Measurements from ENCODE around the gene PACRG. TPM values are rescaled to one million over a fixed set of nuclear protein-coding genes. Genes with fewer than 3 reads are reported as not detected.

PACRG gene
- polyA plus RNA-seq, 2 of the 4 experiments (the other 2 are of a cell fraction), result 0.14 to 0.30 TPM

GRCh38 chr6:163261361-163261760, 533.6 kb downstream of the PACRG start:
- no peak overlapping the region for H3K27ac ChIP-seq
- FAIRE-seq, result no peak
- DNase-seq (ENCODE audit: low read depth in 1 of 2, low spot score in 1 of 2), result no peak
- H3K9me3 ChIP-seq, result no peaks in the 10 kb centered on the region
- H3K4me1 ChIP-seq, result no peaks in the 10 kb centered on the region
- no peak overlapping the region for H3K4me2 ChIP-seq
- CTCF ChIA-PET, result no interaction called here
- WGBS (ENCODE audit: missing lambda C conversion rate), result 85% methylated on average over 4 of the region's 4 CpGs
- H3K4me3 ChIP-seq, result no peak overlapping the region
- no peak for ATAC-seq
- TF ChIP-seq ZNF302 (CRISPR knock-in tag; IDR thresholded peaks at IDR 0.05), result no peak
- TF ChIP-seq FOXS1 (CRISPR knock-in tag; IDR thresholded peaks at IDR 0.05), result no peak
- no peak for TF ChIP-seq CBX8 (IDR thresholded peaks at IDR 0.05)
- no peak for TF ChIP-seq E2F6 (IDR thresholded peaks at IDR 0.05; ENCODE audit: borderline replicate concordance, low read depth)
- TF ChIP-seq, protein P1, sequence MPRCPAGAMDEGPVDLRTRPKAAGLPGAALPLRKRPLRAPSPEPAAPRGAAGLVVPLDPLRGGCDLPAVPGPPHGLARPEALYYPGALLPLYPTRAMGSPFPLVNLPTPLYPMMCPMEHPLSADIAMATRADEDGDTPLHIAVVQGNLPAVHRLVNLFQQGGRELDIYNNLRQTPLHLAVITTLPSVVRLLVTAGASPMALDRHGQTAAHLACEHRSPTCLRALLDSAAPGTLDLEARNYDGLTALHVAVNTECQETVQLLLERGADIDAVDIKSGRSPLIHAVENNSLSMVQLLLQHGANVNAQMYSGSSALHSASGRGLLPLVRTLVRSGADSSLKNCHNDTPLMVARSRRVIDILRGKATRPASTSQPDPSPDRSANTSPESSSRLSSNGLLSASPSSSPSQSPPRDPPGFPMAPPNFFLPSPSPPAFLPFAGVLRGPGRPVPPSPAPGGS (IDR thresholded peaks at IDR 0.05), result no peak
- TF ChIP-seq HOXB5 (CRISPR knock-in tag; IDR thresholded peaks at IDR 0.05), result no peak
- TF ChIP-seq EHMT2 (IDR thresholded peaks at IDR 0.05; ENCODE audit: low read depth), result no peak
- no peak for TF ChIP-seq CBX2 (IDR thresholded peaks at IDR 0.05; ENCODE audit: borderline replicate concordance, low read depth)
- no peak for TF ChIP-seq ZSCAN20 (CRISPR knock-in tag; IDR thresholded peaks at IDR 0.05)
- no peak for TF ChIP-seq POLR2AphosphoS2 (conservative IDR thresholded peaks at IDR 0.05; ENCODE audit: low read length)
- no peak for TF ChIP-seq BHLHE40 (IDR thresholded peaks at IDR 0.05; ENCODE audit: low read depth, low read length)
- TF ChIP-seq CEBPB (IDR thresholded peaks at IDR 0.05), result no peak
- POLR2A ChIA-PET, result no interaction called here

DNA sequence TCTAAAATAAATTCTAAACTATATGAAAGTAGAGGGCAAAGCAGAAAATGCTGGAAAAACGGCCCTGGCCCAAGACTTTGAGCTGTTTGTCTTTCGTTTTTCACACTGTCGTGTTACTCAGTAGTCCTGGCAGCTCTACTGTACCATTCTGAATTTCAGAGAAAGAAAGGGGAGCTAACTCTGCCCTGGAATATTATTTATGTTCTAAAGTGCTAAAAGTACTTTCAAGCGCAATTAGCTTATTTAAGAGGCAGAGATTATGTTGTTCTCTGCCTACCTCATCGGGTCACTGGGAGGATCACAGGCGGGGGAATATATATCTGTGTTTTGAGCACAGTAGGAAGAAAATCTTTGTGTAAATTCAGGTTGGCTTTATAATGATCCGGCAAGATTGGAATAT, 534.3 kb downstream of the PACRG start:
- TF ChIP-seq TP53 (CRISPR knock-in tag; IDR thresholded peaks at IDR 0.05), result no peak
- no peak for TF ChIP-seq NR3C1 (IDR thresholded peaks at IDR 0.05)
- no peak for TF ChIP-seq FOXS1 (CRISPR knock-in tag; IDR thresholded peaks at IDR 0.05)
- TF ChIP-seq HOXB5 (CRISPR knock-in tag; IDR thresholded peaks at IDR 0.05), result no peak
- TF ChIP-seq POLR2AphosphoS2 (conservative IDR thresholded peaks at IDR 0.05; ENCODE audit: low read length), result no peak
- Histone ChIP-seq H3K4me1 (no peaks in the 10 kb centered on the region), H3K27ac (no peak overlapping the region), H3K4me3 (no peak overlapping the region), H3K4me2 (no peak overlapping the region), H3K9me3 (no peaks in the 10 kb centered on the region)
- FAIRE-seq, result no peak
- ATAC-seq, result no peak
- ChIA-PET CTCF (no interaction called here), POLR2A (no interaction called here)
- no peak for DNase-seq (ENCODE audit: low read depth in 1 of 2, low spot score in 1 of 2)
- WGBS (ENCODE audit: missing lambda C conversion rate), result 74% methylated on average over 7 of the region's 7 CpGs

- WGBS (ENCODE audit: missing lambda C conversion rate), result 98% methylated on average over 8 of the region's 8 CpGs
- ChIA-PET POLR2A (no interaction called here), CTCF (no interaction called here)
- Histone ChIP-seq H3K4me3 (no peak overlapping the region), H3K9me3 (no peaks in the 10 kb centered on the region), H3K4me2 (no peak overlapping the region), H3K4me1 (no peaks in the 10 kb centered on the region), H3K27ac (no peak overlapping the region)
- no peak for FAIRE-seq
- TF ChIP-seq FOSL2 (IDR thresholded peaks at IDR 0.05) (no peak), FOSL2 (CRISPR knock-in tag; IDR thresholded peaks at IDR 0.05) (no peak), BHLHE40 (IDR thresholded peaks at IDR 0.05; ENCODE audit: low read depth, low read length) (no peak), HOXB13 (CRISPR knock-in tag; IDR thresholded peaks at IDR 0.05; ENCODE audit: low read depth) (no peak)
- TF ChIP-seq, protein P2, sequence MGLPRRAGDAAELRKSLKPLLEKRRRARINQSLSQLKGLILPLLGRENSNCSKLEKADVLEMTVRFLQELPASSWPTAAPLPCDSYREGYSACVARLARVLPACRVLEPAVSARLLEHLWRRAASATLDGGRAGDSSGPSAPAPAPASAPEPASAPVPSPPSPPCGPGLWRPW (IDR thresholded peaks at IDR 0.05), result no peak
- ATAC-seq, result no peak
- DNase-seq (ENCODE audit: low read depth in 1 of 2, low spot score in 1 of 2), result no peak
Measured at GRCh38 chr6:163263196-163263595, 535.4 kb downstream of the PACRG start.

DNA sequence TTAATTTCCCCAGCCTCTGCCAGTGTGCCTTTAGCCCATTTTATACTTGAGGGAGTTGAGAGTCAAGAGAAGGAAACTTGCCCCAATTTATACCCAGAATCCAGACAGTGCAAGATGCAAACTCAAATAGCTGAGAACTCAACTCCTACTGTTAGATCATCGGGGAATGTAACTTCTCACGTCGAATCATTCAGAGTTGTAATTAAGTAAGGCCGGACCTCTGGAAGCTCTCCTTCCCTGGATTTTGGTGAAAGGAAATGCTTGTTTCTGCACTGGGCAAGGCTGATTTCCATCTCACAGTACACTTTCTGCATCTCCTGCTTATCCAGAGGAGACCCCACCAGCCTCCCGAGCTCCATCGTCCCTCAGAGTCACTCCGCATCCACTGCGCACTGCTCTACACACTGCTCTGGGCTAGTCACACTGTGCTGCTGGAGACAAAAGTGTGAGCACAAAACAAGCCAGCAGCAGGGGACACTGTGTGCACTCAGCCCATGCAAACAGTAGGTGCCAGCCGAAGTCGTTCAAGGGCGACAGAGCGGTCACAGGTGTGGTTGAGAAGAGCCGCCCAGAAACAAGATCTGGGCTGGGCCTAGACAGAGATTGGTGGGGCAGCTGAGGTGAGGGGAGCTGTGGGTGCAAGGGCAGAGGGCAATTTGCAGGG, 536.4 kb downstream of the PACRG start:
- H3K4me1 ChIP-seq, result no peaks in the 10 kb centered on the region
- WGBS (ENCODE audit: missing lambda C conversion rate), result 90% methylated on average over 13 of the region's 13 CpGs
- no peak overlapping the region for H3K4me2 ChIP-seq
- H3K27ac ChIP-seq, result no peak overlapping the region
- H3K9me3 ChIP-seq, result no peaks in the 10 kb centered on the region
- POLR2A ChIA-PET, result no interaction called here
- CTCF ChIA-PET, result no interaction called here
- H3K4me3 ChIP-seq, result no peak overlapping the region
- FAIRE-seq, result no peak
- ATAC-seq, result no peak
- DNase-seq (ENCODE audit: low read depth in 1 of 2, low spot score in 1 of 2), result no peak
- TF ChIP-seq BHLHE40 (IDR thresholded peaks at IDR 0.05; ENCODE audit: low read depth, low read length) (no peak), TP53 (CRISPR knock-in tag; IDR thresholded peaks at IDR 0.05) (no peak), EHF (CRISPR knock-in tag; IDR thresholded peaks at IDR 0.05) (no peak), FOSB (CRISPR knock-in tag; IDR thresholded peaks at IDR 0.05) (no peak), KDM1A (IDR thresholded peaks at IDR 0.05; ENCODE audit: low read depth) (no peak), HDAC2 (IDR thresholded peaks at IDR 0.05) (no peak), HOXB13 (CRISPR knock-in tag; IDR thresholded peaks at IDR 0.05; ENCODE audit: low read depth) (no peak), SREBF2 (IDR thresholded peaks at IDR 0.05) (no peak), ZSCAN20 (CRISPR knock-in tag; IDR thresholded peaks at IDR 0.05) (no peak), RCOR1 (IDR thresholded peaks at IDR 0.05; ENCODE audit: low read depth, low read length) (no peak), ESRRA (IDR thresholded peaks at IDR 0.05; ENCODE audit: borderline replicate concordance, low read length) (no peak), FOXS1 (CRISPR knock-in tag; IDR thresholded peaks at IDR 0.05) (no peak), NR3C1 (IDR thresholded peaks at IDR 0.05) (no peak), CTCF (IDR thresholded peaks at IDR 0.05) (no peak), EHMT2 (IDR thresholded peaks at IDR 0.05; ENCODE audit: low read depth) (no peak), E2F6 (IDR thresholded peaks at IDR 0.05; ENCODE audit: borderline replicate concordance, low read depth) (no peak), JUN (IDR thresholded peaks at IDR 0.05) (no peak)
